ENCODE measurements around the gene LRP1B.
"Not testable (repeated sequence)": the region's sequence is repeated elsewhere in the genome, so short reads cannot be mapped to it uniquely, and the experiment has no call there.

LRP1B gene

DNA sequence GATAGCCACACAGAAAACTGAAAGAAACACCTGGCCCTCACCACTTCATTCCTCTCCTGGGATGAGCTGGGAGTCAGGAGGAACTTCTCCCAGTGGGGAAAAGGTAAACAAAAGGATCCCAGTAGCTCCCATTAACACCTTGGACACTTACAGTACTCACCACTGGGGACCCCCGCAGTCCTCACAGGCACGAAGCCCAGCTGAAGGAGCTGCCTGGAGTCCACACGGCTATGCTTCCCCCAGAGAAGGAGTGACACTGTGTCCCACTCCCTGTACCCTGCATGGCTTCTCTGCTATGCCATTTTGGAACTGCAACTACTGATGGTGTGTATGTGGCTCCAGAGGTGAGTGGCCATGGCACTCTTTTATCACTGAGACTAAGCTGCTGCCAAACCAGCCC, 1565.1 kb downstream of the LRP1B start:
- DNase-seq: no peak

DNA sequence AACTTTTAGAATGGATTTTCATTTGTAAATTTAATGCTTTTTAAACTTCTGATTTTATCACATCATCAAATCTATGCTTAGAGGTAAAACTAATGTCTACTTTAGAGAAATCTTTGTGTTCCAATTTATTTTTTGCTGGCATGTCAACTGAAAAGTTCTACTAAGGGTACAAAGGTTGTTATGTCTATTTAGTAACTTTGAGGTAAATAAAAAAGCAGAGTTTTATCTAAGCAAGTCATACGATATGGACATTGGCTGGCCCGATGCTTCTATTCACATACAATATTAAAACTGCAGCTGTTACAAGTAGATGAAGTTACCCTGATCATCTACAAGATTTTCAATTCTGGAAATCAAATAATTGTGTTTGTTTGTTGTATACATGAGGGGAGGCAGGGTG, 1575.1 kb downstream of the LRP1B start:
- no peak for DNase-seq

DNA sequence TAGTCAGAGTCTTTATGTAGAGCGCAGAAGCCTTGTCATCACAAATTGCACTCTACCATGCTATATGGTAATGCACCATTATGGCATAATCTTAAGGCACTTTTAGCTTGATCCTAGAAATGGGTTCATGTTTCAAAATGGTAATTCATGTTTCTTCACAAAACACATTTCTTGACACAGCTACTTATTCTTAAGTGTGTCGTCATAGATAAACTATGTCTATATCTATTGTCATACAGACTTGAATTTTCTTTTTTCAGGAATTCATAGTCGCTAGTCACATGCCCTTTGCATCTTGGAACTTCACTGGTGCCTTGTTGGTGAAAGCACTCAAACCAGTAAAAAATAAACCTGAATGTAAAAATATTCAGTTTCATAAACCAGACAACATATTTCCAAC, 1578.2 kb downstream of the LRP1B start:
- no peak for DNase-seq

DNA sequence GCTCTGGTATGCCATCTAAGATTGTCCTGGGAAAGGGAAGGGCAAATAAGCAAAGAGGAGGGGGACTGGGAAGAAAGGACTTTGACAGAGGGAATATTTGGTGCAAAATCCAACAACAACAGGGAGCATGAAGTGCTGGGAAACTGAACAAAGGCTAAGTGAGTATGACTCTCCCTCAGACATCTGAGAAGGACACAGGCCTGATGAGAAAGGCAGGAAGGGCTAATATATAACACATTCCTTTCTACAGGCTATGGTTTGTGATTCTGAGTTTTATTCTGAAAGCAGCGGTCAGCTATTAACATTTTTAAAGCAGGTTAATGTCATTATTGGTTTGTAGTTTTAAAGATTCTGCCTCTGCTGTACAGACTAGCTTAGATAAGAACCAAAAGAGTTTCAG, 1579.5 kb downstream of the LRP1B start:
- no peak for DNase-seq

DNA sequence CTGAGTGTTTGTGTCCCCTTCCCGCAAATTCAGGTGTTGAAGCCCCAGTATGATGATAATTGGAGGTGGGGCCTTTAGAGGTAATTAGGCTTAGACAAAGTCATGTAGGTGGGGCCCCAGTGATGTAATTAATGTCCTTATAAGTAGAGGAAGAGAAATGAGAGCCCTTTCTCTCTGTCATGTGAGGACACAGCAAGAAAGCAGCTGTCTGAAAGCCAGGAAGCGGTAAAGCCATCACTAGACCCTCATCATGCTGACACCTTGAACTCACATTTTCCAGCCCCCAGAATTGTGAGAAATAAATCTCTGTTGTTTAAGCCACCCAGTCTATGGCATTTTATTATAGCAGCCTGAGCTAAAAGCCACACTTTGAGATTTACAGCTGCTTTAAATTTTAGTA, 1580.0 kb downstream of the LRP1B start:
- no peak for DNase-seq

DNA sequence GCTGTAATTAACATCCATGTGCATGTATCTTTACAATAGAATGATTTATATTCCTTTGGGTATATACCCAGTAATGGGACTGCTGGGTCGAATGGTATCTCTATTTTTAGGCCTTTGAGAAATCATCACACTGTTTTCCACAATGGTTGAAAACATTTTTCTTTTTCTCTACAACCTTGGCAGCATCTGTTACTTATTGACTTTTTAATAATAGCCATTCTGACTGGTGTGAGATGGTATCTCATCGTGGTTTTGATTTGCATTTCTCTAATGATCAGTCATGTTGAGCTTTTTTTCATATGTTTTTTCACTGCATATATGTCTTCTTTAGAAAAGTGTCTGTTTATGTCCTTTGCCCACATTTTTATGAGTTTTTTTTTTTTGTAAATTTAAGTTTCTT, 1586.0 kb downstream of the LRP1B start:
- not testable (repeated sequence) for DNase-seq

DNA sequence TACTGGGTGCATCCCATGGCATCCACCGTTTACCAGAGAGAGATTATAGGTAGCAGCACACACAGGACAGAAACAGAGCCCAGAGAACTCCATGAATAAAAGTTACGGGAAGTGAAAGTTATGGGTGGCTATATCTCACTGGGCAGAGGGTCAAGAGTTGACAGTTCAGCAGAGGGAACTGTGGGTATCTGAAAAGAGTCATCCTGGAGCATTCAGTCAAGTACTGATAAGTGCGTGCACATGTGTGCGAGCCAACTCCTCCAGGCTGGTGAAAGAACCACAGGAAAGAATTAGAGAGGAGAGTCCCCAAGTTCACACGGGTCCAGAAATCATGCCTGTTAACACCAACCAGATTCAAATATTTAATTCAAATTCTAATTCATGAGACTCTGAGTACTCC, 1588.2 kb downstream of the LRP1B start:
- DNase-seq: no peak

DNA sequence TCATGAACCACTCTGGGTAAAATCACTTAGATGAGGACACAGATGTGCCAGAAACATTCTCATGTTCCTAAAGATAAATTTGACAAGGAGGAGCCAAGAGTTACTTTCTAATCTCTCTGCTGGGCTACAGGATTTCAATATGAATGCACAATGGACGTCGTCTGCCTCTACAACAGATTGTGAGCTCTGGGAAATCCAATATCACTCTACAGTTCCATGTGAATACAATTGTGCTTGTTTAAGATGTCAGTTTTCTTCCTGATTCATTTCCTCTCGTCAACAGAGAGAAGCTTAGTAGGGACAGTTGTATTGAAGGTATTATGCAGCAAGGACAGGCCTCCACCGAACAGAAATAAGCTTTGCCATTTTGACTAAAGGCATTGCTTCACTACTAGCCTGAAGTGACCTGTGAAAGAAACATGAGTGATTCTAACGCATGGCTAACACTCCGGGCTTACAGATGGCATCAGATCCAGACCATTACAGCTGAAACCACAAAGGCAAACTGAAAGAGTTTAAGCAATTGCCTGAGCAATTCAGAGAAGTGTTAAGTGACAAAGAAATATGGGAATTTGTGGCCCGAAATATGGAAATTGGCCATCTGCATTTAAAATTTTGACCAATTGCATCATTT, 1591.5 kb downstream of the LRP1B start:
- no peak for DNase-seq

DNA sequence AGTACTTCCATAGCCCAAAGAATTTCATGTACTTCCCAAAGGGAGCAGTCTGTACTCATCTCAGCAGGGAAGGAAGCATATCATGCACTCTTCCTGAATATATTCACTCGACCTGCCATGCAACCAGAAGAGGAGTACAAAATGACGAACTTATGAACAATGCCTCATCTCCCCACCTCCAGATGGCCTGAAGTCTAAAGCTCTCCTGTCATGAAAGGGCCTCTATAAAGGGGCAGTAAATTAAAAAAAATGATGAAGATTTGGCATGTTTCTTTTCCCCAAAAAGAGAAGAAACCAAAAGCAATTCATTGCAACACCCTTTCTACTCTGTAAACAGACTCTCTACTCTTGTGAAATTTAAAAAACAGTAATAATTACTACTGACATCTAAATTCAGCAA, 1601.1 kb downstream of the LRP1B start:
- no peak for DNase-seq

DNA sequence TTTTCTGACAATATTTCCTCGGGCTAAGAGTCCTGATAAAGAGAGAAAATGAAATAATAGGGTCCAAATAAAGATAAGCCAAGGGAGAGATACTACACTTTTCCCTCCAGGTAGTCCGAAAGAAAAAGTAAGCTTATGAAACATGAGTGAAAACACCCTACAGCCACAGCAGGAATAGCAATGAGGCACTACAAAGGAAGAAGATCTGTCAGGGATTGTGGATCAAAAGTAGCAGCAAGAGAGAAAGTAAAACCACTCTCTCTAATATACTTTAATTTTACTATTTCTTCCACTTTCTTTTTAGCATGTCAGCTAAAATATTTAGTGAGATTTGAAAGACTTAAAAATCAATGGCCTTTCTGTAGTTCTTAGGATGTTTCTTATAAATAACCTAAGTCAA, 1601.8 kb downstream of the LRP1B start:
- no peak for DNase-seq

DNA sequence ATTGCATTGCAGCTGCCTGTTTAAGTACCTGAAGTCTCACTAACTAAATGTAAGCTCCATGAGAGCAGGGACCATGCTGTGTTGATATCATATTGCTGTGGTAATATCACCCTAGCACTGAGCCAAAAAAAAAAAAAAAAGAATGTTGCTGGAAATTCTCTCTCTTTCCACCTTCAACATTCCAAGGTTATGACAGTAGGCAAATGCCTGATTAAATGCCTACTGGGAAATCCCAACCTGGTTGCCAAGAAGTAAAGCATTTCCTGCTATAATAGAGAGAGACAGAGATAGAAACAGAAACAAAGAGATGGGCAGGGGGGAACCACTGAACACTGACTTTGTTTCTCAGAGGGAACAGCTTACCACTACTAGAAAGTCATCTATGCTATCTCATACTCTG, 1604.2 kb downstream of the LRP1B start:
- no peak for DNase-seq

DNA sequence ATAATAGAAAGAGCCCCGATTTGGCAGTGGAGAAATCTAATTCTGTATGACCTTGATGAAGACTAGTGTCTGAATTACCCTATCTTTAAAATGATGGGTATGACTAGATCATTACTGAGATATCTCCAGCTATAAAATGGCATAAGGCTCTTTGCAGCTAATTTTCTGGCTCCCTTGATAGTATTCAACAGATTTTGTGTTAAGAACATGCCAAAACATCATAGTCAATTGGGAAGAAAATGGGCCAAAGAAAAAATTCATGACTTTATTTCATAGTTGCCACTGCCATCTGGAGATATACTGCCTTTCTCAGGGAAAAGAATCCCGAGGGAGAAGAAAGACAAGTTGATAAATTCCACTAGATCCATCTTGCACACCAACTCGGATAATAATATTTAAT, 1618.7 kb downstream of the LRP1B start:
- DNase-seq: no peak

DNA sequence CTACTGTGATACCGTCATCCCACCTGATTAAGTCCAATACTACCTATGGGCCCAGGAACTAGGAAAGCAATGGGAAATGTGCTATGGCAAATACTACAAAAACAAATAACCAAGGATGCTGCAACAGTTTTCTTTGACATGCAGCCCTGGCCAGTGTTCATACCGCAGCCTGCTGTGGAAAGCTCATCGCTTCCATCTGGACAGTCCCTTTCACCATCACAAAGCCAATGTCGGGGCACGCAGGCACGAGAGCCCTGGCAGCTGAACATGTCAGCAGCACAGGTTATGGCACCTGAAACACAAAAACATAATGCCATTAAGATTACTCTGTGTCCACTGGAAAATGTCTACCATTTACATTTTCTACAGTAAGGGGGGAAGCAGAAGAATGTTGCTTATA, 1621.1 kb downstream of the LRP1B start:
- no peak for DNase-seq

DNA sequence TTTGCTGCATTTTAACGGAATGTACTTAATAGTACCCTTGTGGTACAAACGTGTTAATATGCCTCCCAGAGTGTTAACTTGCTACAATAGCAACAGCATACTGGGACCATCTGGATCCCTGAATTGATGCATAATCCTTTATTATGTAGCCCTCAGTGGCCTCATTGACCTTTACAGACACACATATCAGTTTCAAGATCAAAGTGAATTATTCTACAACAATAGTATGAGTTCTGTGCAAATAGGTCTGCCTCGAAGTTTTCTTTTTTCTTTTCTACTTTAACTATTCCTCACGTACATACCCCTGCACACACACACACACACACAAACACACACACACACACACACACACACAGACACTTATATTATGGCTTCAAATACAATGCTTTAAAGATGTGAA, 1622.1 kb downstream of the LRP1B start:
- DNase-seq: no peak

DNA sequence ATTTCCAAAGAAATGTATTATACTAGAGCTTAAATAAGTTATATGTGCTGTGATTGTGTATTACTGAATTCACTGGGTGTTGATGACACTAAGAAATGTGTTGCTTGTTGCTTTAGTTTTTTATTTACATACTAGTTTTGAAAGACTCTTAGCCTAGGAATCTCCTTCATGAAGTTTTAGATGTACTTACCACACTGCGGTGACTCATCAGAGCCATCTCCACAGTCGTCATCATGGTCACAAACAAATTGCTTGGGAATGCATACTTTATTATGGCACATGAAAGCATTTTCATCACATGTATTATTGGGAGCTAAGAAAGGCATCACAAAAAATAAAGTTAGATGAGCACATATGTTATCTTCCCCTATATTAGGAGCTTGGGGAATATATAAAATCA, 1624.2 kb downstream of the LRP1B start:
- DNase-seq: no peak

DNA sequence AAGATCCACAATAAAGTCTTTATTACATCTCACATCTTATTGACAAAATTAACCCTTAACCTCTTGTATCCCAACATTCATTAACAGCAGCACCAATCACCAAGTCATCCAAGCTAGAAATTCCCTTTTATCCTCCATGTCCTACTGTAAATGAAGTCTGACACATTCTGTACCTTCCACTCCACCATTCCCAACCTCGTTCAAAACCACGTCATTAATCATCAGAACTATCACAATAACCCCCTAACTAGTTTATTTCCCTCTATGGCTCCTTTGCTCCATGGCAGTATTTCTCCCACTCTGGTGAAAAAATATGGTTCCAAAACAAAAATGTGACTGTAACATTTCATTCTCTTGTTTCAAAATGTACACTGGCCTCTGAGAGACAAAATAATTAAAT, 1626.2 kb downstream of the LRP1B start:
- DNase-seq: no peak

DNA sequence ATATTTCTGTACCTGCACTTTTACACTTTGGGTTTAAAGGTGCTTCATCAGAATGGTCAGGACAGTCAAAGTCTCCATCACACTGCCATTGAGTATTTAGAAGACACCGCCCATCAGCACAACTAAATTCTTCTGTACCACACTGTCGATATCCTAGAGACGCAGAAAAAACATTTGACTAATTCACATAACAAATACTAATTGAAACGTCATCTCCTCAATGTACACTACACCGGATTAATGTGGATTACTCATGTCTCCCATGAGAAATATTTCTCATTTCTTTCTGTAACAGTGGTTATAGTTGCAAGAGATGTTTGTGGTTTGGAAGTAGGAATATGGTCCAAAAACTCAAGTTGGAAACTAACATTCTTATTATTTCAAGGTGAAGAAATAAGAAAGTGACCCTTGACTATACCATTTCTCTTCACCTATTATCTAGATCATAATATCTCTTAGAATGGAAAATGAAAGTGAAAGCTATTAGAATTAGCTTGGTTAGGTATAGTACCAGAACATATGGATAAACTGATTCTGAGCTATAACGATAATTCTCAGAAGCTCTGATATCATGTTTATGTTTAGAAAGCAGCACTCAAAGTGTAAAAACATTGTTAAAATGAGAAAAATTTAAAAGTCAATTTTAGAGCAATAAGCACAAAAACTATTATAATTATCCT, 1627.7 kb downstream of the LRP1B start:
- no peak for DNase-seq

DNA sequence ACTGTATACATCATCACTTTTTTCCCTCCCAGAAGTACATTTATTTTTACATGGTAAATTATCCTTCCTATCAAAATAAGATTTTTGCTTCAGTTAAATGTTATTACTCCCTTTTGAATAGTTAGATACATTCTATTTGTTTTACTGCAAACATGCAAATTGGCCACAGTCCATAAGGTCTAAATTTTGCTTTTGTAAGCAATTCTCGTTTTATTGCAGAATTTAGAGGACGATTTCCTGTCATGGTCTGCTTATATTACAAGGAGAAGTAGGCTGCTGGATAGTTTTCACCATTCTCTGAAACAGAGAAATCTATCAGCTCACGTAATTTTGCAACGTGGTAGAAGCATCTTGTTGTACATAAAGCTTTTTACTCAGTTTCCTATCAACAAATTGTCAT, 1632.5 kb downstream of the LRP1B start:
- DNase-seq: no peak

DNA sequence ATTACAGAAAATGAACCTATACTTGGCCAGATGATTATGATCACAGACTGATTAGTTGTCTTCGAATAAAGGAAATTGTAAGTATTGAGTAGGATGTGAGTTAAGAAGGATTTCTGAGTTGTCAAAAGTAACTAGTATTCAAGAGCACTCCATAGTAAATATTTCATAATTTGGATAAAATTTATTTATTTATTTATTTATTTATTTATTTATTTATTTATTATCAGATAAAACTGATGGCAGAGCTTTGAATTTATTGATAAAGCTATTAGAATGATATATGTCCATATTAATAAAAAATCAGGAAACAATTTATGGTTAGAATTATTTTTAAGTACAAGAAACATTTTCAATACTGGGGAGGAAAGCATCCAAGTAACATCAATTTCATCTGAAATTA, 1634.1 kb downstream of the LRP1B start:
- DNase-seq: no peak

DNA sequence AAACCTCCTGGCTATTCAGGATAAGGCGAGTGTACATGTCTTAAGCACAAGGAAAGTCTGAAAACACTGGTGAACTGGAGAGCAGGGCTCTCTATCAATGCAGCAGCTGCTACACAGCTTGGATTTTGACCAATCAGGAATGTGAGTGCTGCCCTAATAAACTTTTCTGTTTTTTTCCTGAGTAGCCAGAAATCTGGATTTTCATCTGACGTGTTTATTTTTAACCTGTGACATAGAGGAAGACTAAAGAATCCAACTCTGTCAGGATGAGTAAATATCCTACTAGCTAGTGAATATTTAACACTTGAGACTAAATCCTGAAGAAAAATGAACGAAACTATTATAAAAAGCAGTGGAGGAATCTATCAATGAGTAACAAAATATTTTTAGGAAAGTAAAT, 1638.9 kb downstream of the LRP1B start:
- DNase-seq: no peak

DNA sequence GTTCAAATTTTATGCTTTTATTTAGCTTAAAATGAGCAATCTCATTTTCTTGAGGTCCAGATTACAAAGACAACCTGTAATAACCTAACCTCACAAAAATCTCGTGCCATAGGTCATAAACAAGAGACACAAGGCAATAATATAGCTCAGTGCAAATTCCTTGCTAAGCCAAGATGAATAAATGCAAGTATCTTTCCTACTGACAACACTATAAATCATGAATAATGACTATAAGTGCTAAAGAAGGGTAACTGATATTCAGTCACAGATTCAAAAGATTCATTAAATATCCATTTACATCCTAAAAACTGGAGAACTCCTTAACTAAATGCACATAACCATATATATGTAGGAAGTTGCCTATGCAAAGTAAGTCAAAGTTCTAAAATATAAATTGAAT, 1641.6 kb downstream of the LRP1B start:
- no peak for DNase-seq

DNA sequence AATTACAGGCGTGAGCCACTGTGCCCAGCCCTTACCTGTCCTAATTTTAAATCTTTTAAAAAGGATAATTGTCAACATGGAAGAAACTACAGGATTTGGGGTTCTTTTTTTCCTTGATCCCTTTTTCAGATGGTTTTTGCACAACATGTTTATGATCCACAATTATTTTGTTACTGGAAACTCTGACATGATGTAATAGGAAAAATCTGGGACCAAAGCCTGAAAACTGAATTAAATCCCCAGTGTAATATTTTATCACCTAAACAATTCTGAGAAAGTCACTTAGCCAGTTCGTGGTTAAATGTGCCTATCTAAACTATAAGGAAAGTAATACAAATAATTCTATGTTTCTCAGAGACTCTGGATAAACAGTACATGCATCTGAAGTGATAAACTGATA, 1649.7 kb downstream of the LRP1B start:
- DNase-seq: no peak

DNA sequence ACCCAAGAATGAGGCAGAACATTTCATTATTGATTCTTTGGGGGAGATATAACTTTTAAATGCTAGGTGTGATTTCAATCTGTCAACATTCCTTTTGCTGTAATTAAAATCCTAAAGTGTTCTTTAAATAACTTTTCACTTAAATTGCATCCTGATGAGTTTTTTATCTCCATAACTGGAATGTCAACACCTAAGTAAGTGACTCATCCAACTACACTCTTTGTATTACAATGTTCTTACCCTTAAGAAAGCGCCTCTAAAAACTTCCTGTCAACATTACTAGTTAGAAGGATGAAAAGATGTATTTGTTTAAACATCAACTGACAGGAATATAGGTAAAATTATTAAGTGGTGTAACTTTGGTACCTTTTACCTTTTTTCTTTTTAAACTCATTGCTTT, 1657.0 kb downstream of the LRP1B start:
- DNase-seq: no peak

DNA sequence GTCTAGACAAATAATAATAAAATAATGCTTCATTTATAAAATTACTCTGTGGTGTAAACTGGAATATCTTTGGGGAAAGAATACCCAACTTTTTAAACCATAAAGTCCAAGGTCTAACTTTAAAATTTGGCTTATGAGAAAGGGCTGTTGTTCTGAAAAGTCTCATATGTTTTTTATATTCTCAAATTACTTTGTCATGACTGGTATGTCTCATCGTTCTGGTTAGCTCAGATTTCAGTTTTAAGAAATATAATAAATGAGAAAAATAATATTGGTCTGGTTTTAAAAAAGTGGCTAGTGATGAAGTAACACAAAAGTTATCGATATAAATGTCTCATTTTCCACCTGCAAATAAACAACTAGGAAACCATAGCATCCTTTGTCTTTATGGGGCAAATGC, 1658.1 kb downstream of the LRP1B start:
- no peak for DNase-seq

DNA sequence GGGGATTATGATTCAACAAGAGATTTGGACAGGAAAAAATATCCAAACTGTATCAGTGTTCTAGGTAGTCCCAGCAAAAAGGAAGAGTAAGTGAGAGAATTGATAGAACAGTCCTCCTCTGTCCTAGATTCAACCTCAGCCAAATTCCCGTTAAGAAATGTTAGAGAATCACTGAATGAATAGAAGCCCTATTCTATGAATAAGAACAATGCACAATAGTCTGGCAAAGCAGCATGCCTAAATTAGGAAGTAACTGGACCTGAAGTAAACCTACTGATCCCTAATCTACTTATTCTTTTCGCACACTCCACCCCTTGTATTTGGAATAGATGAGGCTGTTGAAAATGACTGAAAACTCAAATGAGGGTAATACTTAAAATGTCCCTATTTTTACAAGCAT, 1665.5 kb downstream of the LRP1B start:
- DNase-seq: no peak

Measured in left hindlimb (tissue), 1 donor.